ENCODE measurements around the gene TSPAN3. TPM values are rescaled to one million over a fixed set of nuclear protein-coding genes. Genes with fewer than 3 reads are reported as not detected.

The TSPAN3 gene
- total RNA-seq, 1 experiment from 2014 or later, result 140 TPM

- CTCF ChIA-PET, result no interaction called here
Observed at GRCh38 chr15:77040673-77041072, 30.2 kb downstream of the TSPAN3 start.

DNA sequence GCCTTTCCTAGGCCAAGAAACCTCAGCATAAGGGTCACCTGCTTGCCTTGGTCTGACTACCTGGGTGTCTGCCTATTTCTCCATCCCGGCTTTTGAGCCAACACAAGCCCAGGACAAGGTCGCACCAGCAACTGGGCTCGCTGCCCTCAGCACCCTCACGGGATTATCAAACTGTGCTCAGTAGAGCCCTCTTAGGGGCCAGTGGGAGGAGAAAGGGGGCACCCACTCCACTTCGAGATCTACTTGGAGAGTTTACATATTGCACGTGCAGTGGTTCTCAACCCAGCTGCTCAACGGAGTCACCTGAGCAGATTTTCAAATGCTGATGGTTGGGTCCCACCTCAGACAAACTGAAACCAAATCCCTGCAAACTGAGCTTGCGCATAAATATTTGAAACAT, 31.1 kb downstream of the TSPAN3 start:
- H3K9me2 ChIP-seq (replicated peaks; ENCODE audit: low read length), result no peaks in the 10 kb centered on the region
- no peak overlapping the region for H3K4me3 ChIP-seq (ENCODE audit: low read length)
- no peaks in the 10 kb centered on the region for H3F3A ChIP-seq (ENCODE audit: low read length, unreplicated experiment)
- TF ChIP-seq, protein P1, sequence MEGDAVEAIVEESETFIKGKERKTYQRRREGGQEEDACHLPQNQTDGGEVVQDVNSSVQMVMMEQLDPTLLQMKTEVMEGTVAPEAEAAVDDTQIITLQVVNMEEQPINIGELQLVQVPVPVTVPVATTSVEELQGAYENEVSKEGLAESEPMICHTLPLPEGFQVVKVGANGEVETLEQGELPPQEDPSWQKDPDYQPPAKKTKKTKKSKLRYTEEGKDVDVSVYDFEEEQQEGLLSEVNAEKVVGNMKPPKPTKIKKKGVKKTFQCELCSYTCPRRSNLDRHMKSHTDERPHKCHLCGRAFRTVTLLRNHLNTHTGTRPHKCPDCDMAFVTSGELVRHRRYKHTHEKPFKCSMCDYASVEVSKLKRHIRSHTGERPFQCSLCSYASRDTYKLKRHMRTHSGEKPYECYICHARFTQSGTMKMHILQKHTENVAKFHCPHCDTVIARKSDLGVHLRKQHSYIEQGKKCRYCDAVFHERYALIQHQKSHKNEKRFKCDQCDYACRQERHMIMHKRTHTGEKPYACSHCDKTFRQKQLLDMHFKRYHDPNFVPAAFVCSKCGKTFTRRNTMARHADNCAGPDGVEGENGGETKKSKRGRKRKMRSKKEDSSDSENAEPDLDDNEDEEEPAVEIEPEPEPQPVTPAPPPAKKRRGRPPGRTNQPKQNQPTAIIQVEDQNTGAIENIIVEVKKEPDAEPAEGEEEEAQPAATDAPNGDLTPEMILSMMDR (conservative IDR thresholded peaks at IDR 0.05; ENCODE audit: low read depth, low read length), result no peak
- TF ChIP-seq EZH2 (IDR thresholded peaks at IDR 0.05; ENCODE audit: low read length, unreplicated experiment) (no peak), EZH2phosphoT487 (IDR thresholded peaks at IDR 0.05; ENCODE audit: borderline replicate concordance, low read length) (no peak)
- H3K27me3 ChIP-seq (ENCODE audit: low read length), result no peaks in the 10 kb centered on the region
- no peaks in the 10 kb centered on the region for H3K79me2 ChIP-seq (ENCODE audit: low read length)
- no peaks in the 10 kb centered on the region for H3K9me3 ChIP-seq (ENCODE audit: low read length)
- BruUV-seq (replicated peaks), result no TSS peak
- no peaks in the 10 kb centered on the region for H3K4me1 ChIP-seq (ENCODE audit: insufficient read depth, low read length)
- H3K36me3 ChIP-seq (ENCODE audit: low read depth, low read length), result peaks cover 8% of the 10 kb centered on the region; the same call in 1 of the 2 replicates
- H3K9ac ChIP-seq (ENCODE audit: low read length), result no peak overlapping the region
- DNase-seq (no peak), ATAC-seq (no peak)
- no peak overlapping the region for H3K27ac ChIP-seq (ENCODE audit: low read length)
- CTCF ChIA-PET, result no interaction called here
- no peak overlapping the region for H2AFZ ChIP-seq (ENCODE audit: low read length)
- no peaks in the 10 kb centered on the region for H4K20me1 ChIP-seq (ENCODE audit: low read length)
- POLR2A ChIA-PET (ENCODE audit: unreplicated experiment), result no interaction called here
- H3K4me2 ChIP-seq (ENCODE audit: low read length), result no peak overlapping the region
- intact Hi-C loops (cut with micrococcal nuclease), result no loop called here

More at GRCh38 chr15:77040673-77041072, 30.2 kb downstream of the TSPAN3 start:
- POLR2A ChIA-PET (ENCODE audit: unreplicated experiment), result no interaction called here
- DNase-seq, result no peak
- H3K27me3 ChIP-seq (ENCODE audit: low read length), result no peaks in the 10 kb centered on the region
- no peaks in the 10 kb centered on the region for H3K9me2 ChIP-seq (replicated peaks; ENCODE audit: low read length)
- H2AFZ ChIP-seq (ENCODE audit: low read length), result no peak overlapping the region
- no peaks in the 10 kb centered on the region for H3F3A ChIP-seq (ENCODE audit: low read length, unreplicated experiment)
- H3K79me2 ChIP-seq (ENCODE audit: low read length), result no peaks in the 10 kb centered on the region
- no peaks in the 10 kb centered on the region for H3K4me1 ChIP-seq (ENCODE audit: insufficient read depth, low read length)
- no peaks in the 10 kb centered on the region for H4K20me1 ChIP-seq (ENCODE audit: low read length)
- H3K36me3 ChIP-seq (ENCODE audit: low read depth, low read length), result peaks cover 8% of the 10 kb centered on the region; the same call in 1 of the 2 replicates
- ATAC-seq, result no peak
- no peaks in the 10 kb centered on the region for H3K9me3 ChIP-seq (ENCODE audit: low read length)
- no TSS peak for BruUV-seq (replicated peaks)
- H3K9ac ChIP-seq (ENCODE audit: low read length), result no peak overlapping the region
- TF ChIP-seq EZH2phosphoT487 (IDR thresholded peaks at IDR 0.05; ENCODE audit: borderline replicate concordance, low read length) (no peak), EZH2 (IDR thresholded peaks at IDR 0.05; ENCODE audit: low read length, unreplicated experiment) (no peak)
- TF ChIP-seq, protein P1 (conservative IDR thresholded peaks at IDR 0.05; ENCODE audit: low read depth, low read length), result no peak
- intact Hi-C loops (cut with micrococcal nuclease), result no loop called here
- H3K4me2 ChIP-seq (ENCODE audit: low read length), result no peak overlapping the region
- no peak overlapping the region for H3K27ac ChIP-seq (ENCODE audit: low read length)
- no peak overlapping the region for H3K4me3 ChIP-seq (ENCODE audit: low read length)

- Histone ChIP-seq H3K27ac (ENCODE audit: low read length) (no peak overlapping the region), H3K27me3 (ENCODE audit: low read length) (no peaks in the 10 kb centered on the region), H3K4me2 (ENCODE audit: low read length) (no peak overlapping the region), H3K9ac (ENCODE audit: low read length) (no peak overlapping the region), H3K4me3 (ENCODE audit: low read length) (no peak overlapping the region), H3K9me3 (ENCODE audit: low read length) (no peaks in the 10 kb centered on the region), H3K79me2 (ENCODE audit: low read length) (no peaks in the 10 kb centered on the region), H4K20me1 (ENCODE audit: low read length) (no peaks in the 10 kb centered on the region), H3K4me1 (ENCODE audit: insufficient read depth, low read length) (no peaks in the 10 kb centered on the region), H3F3A (ENCODE audit: low read length, unreplicated experiment) (no peaks in the 10 kb centered on the region), H2AFZ (ENCODE audit: low read length) (no peak overlapping the region), H3K9me2 (replicated peaks; ENCODE audit: low read length) (no peaks in the 10 kb centered on the region), H3K36me3 (ENCODE audit: low read depth, low read length) (peaks cover 1% of the 10 kb centered on the region; the same call in 1 of the 2 replicates)
- TF ChIP-seq EZH2phosphoT487 (IDR thresholded peaks at IDR 0.05; ENCODE audit: borderline replicate concordance, low read length), result no peak
- BruUV-seq (replicated peaks), result no TSS peak
- ChIA-PET CTCF (no interaction called here), POLR2A (ENCODE audit: unreplicated experiment) (no interaction called here)
- DNase-seq, result no peak
- intact Hi-C loops (cut with micrococcal nuclease), result no loop called here
- no peak for ATAC-seq
Observed at GRCh38 chr15:77039217-77039533, 31.7 kb downstream of the TSPAN3 start.

Measured in PC-3 (cell line).